ENCODE results near the gene SLC12A4.

The SLC12A4 gene

GRCh38 chr16:67962135-67962534 is 6.3 kb downstream of the SLC12A4 start:
- no peak for DNase-seq

- DNase-seq: no peak
These were observed 6.9 kb downstream of the SLC12A4 start for GRCh38 chr16:67961551-67961957.

DNA sequence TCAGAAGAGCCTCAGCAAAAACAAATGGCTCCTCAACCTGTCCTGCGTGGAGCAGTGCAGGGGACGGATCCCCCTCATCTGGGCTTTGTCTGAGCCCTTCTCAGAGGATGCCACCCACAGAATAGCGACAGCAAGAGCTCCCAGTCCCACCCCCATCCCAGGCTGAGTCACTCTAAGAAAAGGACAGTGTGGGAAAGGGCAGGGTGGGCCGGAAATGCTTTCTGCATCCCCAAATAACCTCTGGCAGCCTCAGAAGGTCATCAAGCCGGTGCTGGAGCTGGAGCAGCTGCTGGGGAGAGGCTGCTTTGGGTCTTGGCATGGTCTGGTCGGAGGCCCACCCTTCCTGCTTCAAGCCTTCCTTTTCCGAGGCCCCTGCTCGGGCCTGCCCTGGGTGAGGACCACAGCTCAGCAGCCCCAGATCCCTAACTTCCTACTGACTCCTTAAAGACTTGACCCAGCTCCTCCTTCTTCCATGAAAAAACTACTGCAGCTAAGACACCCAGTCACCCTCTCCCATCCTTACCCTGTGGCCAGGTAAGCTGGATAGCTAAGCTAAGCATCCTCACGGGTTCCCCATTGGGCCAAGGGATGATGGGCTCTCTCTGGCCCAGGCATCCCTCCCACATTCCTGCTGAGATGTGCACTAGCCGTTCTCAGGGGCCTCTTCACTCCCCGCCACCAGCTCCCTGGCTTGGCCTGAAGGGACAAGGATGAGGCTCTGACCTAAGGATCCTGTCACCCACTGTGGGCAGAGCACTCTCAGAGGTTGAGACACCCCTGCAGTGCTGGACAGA is 8.7 kb downstream of the SLC12A4 start:
- DNase-seq: no peak

DNA sequence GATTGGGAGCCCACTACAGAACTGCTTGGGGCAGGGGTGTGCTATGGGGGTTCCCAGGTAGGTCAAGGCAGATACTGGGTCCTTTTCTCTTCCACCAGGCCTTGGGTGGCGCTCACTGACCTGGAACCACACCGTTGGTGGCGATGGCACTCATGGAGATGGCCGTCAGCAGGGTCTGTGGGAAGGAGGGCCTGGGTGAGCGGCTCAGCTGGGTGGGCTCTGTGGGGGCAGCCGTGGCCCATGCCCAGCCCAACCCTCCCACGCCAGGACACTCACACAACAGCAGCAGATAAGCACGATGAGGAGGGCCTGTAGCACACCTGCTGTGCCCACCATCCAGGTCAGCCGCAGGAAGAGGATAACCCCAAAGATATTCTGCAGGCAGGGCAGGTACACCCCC is 10.8 kb downstream of the SLC12A4 start:
- DNase-seq: no peak

DNA sequence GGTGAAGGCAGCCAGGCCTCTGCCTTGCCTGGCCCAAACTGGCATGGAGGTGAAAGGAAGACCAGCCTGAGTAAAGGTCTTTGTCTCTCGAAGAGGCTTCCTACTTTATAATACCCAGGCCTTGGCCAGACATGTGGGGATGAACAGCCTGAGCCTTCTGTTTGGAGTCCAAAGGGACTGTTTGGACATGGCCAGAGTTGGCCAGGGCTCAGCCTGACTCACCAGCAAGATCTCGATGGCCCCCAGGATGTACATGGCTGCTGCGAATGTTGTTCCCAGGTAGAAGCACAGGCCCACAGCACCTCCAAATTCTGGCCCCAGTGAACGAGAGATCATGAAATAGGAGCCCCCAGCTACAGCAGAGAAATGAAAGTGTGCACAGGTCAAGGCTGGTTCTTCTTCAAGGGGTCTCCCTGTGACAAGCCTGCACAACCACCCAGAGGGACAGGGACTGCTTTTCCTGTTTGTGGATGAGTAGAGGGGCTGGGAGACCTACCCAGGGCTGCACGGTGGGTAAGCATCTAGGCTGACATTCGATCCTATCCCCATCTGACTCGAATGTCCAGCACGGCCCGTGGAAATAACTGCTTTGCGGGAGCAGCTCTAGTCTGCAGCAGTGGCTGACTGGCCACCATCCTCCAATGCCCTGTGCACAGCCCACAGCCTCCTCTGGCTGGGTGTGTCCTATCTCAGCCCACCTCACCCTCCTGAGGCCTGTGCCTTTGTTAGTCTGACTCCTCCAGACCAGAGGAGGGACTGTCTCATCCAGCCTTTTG is 13.8 kb downstream of the SLC12A4 start:
- DNase-seq: no peak

- DNase-seq: no peak
These were observed 14.6 kb downstream of the SLC12A4 start for GRCh38 chr16:67953641-67954375.

DNA sequence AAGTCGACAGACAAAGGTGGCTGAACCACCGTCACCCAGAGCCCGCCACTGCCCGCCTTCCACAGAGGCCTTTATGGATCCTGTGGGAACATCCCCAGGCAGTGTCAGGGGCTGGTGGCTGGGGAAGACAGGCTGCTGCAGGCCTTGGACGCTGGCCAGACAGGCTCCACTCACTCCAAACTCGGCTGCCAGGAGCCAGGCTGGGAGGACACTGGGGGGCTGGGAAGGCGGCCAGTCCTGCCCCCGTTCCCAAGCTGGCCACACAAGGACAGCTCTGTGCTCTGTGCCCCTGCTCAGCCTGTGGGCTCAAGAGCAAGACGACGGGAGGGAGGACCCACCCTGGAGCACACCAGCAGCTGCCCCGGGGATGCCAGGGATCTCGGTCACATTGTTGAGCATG is 17.0 kb downstream of the SLC12A4 start:
- no peak for DNase-seq

- no peak for DNase-seq
These were observed 18.0 kb downstream of the SLC12A4 start for GRCh38 chr16:67950335-67950843.

GRCh38 chr16:67949645-67950044 is 18.8 kb downstream of the SLC12A4 start:
- DNase-seq: no peak

DNA sequence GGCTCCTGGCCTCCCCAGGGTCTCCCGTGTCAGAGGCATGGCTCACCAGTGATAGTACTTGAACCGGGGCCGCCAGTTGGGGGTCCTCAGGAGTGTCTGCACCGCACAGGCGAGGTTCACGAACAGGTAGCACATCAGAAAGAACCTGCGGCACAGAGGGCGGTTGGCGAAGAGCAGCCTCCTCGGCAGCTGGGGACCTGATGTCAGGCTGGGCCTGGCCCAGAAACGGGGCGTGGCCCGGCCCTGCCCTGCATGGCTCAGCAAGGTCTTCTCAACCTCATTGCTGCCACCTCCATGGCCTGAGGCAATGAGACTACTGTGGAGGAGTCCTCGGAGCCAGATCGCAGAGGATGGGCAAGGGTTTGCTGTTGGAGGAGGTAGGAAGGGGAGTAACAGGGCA is 20.4 kb downstream of the SLC12A4 start:
- no peak for DNase-seq

GRCh38 chr16:67946966-67947558 is 21.4 kb downstream of the SLC12A4 start:
- DNase-seq: no peak

DNA sequence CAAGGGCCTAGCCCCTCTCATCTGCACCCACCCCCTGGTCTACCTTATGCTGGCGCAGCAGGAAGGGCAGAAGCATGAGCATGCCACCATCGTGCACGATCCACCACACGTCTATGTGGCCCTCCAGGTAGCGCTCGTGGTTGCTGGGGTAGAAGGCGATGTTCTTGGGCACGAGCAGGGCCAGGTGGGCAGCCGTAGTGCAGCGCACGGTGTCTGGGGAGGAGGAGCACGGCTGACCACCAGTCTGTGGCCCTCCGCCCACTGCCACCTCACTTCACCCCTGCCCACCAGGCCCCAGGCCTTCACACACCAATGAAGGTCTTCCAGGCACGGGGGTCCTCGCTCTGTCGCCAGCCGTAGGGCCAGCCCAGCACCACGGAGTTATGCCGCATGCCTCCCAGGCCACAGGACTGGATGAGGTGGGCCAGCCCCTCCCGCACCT is 22.3 kb downstream of the SLC12A4 start:
- no peak for DNase-seq

- no peak for DNase-seq
These were observed 23.0 kb downstream of the SLC12A4 start for GRCh38 chr16:67945392-67945933.

DNA sequence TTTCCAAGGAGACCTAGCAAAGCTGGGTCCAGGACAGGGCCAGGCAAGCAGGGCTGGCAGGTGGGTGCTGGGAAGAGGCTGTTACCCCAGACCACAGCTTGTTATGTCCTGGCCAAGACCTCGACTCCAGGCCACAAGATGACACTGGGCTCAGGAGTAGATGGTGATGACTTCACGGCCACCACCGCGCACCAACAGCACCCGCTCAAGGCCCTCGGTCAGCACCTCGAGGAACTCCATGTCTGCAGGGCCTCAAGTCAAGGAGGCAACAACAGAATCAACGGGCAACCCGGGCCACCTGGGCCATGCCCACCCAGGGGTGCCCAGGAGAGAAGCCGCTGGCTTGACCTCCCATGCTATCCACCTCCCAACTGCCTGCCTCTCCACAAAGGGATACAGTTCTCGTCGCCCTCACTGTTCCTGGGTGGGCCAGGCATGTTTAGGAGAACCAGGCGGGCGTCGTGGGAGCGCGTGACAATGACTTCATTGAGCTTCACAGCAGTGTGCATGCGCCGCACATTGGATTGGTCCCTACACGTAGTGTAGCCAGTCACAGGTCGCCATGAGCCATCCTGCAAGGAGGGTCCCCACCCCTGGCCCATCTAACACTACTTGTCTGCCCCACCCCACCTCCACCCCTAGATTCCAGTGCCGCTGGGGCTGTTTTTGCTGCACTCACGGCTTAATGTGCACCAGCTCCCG is 23.6 kb downstream of the SLC12A4 start:
- no peak for DNase-seq

DNA sequence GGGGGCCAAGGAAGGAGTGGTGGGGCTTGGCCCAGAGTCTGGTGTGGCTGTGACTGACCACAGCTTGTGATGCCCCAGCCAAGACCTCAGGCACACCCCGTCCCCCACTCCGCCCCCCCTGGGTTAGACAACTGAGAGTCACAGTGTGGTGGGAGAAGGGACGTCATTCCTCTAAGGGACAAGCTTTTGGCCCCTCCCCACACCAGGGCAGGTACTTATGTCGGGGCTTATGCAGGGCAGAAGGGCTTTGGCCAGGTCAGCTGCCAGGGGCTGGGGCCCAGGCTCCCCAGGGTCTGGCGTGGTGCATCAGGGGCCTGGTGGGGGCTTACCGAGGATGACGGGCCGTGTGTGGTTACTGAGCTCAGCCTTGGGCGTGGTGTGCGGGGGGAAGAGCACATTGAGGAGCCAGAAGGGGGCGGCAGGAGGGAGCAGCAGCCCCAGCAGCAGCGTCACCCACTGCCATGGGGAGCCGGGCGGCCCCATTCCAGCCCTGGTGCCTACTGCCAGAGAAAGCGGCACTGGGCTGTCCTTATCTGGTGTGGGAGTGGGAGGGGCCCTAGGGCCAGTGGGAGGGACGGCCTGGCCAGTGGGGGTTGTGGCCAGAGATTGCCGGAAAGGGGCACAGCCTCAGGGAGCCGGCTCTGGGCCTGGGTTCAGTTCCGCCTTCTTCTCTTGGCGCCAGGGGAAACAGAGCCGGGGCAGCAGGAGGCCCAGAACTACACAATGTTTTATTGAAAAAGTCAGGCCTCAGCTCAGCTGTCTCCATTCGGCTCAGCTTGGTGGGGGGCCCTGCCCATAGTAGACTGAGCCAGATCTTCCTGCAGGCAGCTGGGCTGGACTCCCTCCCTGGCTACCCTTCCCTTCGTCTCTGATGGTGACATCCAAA is 24.6 kb downstream of the SLC12A4 start, which contains the start of gene LCAT:
Gene LCAT, minus strand, starts transcription at position 502 of the 886 bp plus-strand sequence. Its CDS starts 19 bp downstream, at position 483.
- DNase-seq: no peak

DNA sequence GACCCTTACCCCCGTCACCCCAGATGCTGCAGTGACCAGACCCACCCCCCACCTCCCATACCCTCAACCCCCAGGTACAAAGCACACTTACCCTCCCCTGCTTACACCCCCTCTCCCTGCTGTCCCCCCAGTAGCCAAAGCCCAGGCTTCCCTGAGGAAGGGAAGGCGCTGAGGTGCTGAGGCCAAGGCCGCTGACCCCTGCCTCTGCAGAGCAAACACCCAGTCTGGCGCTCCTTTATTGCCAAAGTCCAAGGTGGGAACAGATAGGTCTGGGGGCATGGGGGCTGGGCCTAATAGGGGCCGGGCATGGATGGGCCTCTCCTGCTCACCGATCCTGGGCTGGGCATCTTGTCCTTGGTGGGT is 25.2 kb downstream of the SLC12A4 start:
- no peak for DNase-seq

GRCh38 chr16:67942510-67943255 is 25.8 kb downstream of the SLC12A4 start:
- DNase-seq: no peak

GRCh38 chr16:67942200-67942509 is 26.3 kb downstream of the SLC12A4 start:
- DNase-seq: peak; percentile 57

GRCh38 chr16:67941469-67942199 is 26.8 kb downstream of the SLC12A4 start:
- DNase-seq: no peak

Data from activated CD4-positive, alpha-beta T cell treated with anti-CD3 and anti-CD28 coated beads, Interleukin-2, Interleukin-6, amounts not matched to agents 100 ng/mL and 50 ng/mL, durations not matched to agents 16 hours and 8 hours (primary cell).